Fibroblast of lung (primary cell): Measurements from ENCODE around the gene FAM3B.

Experiments used
- EZH2 ChIP-seq: IDR thresholded peaks from 2 replicates; pipeline ENCODE4 v1.5.1; 2012; ENCODE audit warnings: low read length, control low read depth, mild to moderate bottlenecking; ENCODE audit errors: missing control alignments
- TF ChIP-seq, protein P1 (sequence below), 2 donors: IDR thresholded peaks in 1 of 2; conservative IDR thresholded peaks in 1 of 2; 1 replicate in 1 of 2; 2 replicates in 1 of 2; pipeline ENCODE4 v1.5.1; 2011 to 2012; ENCODE audit warnings: low read length in 2 of 2, control low read depth in 1 of 2, inconsistent platforms in 1 of 2, low read depth in 1 of 2, mild to moderate bottlenecking in 1 of 2

GRCh38 chr21:41361053-41361785 lies 44.6 kb downstream of the FAM3B start:
- TF ChIP-seq, protein P1, sequence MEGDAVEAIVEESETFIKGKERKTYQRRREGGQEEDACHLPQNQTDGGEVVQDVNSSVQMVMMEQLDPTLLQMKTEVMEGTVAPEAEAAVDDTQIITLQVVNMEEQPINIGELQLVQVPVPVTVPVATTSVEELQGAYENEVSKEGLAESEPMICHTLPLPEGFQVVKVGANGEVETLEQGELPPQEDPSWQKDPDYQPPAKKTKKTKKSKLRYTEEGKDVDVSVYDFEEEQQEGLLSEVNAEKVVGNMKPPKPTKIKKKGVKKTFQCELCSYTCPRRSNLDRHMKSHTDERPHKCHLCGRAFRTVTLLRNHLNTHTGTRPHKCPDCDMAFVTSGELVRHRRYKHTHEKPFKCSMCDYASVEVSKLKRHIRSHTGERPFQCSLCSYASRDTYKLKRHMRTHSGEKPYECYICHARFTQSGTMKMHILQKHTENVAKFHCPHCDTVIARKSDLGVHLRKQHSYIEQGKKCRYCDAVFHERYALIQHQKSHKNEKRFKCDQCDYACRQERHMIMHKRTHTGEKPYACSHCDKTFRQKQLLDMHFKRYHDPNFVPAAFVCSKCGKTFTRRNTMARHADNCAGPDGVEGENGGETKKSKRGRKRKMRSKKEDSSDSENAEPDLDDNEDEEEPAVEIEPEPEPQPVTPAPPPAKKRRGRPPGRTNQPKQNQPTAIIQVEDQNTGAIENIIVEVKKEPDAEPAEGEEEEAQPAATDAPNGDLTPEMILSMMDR (conservative IDR thresholded peaks at IDR 0.05 in 1 of 2, IDR thresholded peaks at IDR 0.05 in 1 of 2; ENCODE audit: low read depth in 1 of 2, low read length in 2 of 2) = no peak
- no peak for TF ChIP-seq EZH2
